SK-N-MC (cell line): ENCODE measurements around the gene FRAT2.

ENCODE experiments used
- EZH2 ChIP-seq: fragments of 200-600 bp; sonication (generic); IDR thresholded peaks from one replicate; pipeline ENCODE4 v1.6.1; 2017; ENCODE audit warnings: antibody characterized with exemption
- FOXP2 ChIP-seq: optimal IDR thresholded peaks from 2 replicates; pipeline ENCODE3; 2011; ENCODE audit warnings: mild to moderate bottlenecking, moderate library complexity; ENCODE audit not compliant: insufficient read depth; ENCODE audit errors: extremely low read length, control extremely low read depth
- POLR2AphosphoS5 ChIP-seq: IDR thresholded peaks from 2 replicates; pipeline ENCODE4 v1.6.1; 2012; ENCODE audit warnings: mild to moderate bottlenecking, low read depth, low read length, borderline replicate concordance

DNA sequence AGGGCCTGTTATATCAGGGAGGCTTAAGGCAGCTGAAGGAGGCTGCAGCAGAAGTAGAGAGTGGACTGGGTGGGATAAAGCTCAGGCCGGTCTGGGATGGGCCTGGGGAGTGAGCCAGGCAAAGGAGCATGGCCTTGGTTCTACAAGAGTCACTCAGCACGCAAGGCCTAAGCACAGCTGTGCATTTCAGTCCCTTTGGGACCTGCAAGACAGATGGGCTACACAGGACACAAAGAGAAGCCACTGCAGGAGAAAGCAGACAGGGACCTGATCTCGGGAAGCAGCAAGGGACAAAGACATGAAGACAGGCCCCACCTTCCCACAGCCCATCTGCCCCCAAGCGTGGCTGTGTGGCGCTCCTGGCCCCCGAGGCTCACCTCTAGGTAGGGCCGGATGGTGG is 37.2 kb upstream of the FRAT2 start:
- TF ChIP-seq POLR2AphosphoS5 (no peak), EZH2 (no peak), FOXP2 (no peak)
